Mesendoderm (in vitro differentiated cells): Measurements from ENCODE around the gene CAPN1.

Source experiments
- DNase-seq: peaks from one replicate; pipeline ENCODE4 v3.0.0; 2013
- H2AK5ac ChIP-seq: 2 replicates; pipeline ENCODE4 v1.6.1; 2013; ENCODE audit warnings: low read length, inconsistent platforms
- H2BK120ac ChIP-seq: 2 replicates; pipeline ENCODE4 v1.6.1; 2013; ENCODE audit warnings: low read depth, mild to moderate bottlenecking, low read length, moderate library complexity, mixed read lengths
- H2BK15ac ChIP-seq: replicated peaks from 2 replicates; pipeline ENCODE4 v1.6.1; 2013; ENCODE audit warnings: low read depth, mild to moderate bottlenecking, moderate library complexity
- H2BK5ac ChIP-seq: 2 replicates; pipeline ENCODE4 v1.6.1; 2013; ENCODE audit warnings: low read length, inconsistent platforms
- H3K18ac ChIP-seq: 2 replicates; pipeline ENCODE4 v1.6.1; 2013; ENCODE audit warnings: mild to moderate bottlenecking, low read length, mixed read lengths
- H3K23ac ChIP-seq: one replicate; pipeline ENCODE4 v1.6.1; 2013; ENCODE audit warnings: low read length
- H3K27ac ChIP-seq: 2 replicates; pipeline ENCODE4 v1.5.1; 2013; ENCODE audit warnings: low read depth, mild to moderate bottlenecking, inconsistent platforms, low read length, moderate library complexity
- H3K27me3 ChIP-seq: 2 replicates; pipeline ENCODE4 v1.6.1; 2013; ENCODE audit warnings: low read length, control low read depth, mild to moderate bottlenecking, inconsistent platforms; ENCODE audit not compliant: insufficient read depth, poor library complexity
- H3K36me3 ChIP-seq: 2 replicates; pipeline ENCODE4 v1.6.1; 2013; ENCODE audit warnings: low read length, inconsistent platforms; ENCODE audit not compliant: control insufficient read depth, insufficient read depth
- H3K4ac ChIP-seq: one replicate; pipeline ENCODE4 v1.6.1; 2013; ENCODE audit warnings: low read depth, mild to moderate bottlenecking, low read length, moderate library complexity
- H3K4me1 ChIP-seq: 2 replicates; pipeline ENCODE4 v1.6.1; 2013; ENCODE audit warnings: low read depth, low read length, inconsistent platforms; ENCODE audit not compliant: control insufficient read depth
- H3K4me2 ChIP-seq: 2 replicates; pipeline ENCODE4 v1.6.1; 2013; ENCODE audit warnings: low read length
- H3K4me3 ChIP-seq: 2 replicates; pipeline ENCODE4 v1.5.1; 2013; ENCODE audit warnings: mild to moderate bottlenecking, low read length
- H3K56ac ChIP-seq: one replicate; pipeline ENCODE4 v1.6.1; 2013; ENCODE audit warnings: low read length
- H3K79me1 ChIP-seq: 2 replicates; pipeline ENCODE4 v1.6.1; 2013; ENCODE audit warnings: low read length, inconsistent platforms
- H3K79me2 ChIP-seq: 2 replicates; pipeline ENCODE4 v1.6.1; 2013; ENCODE audit warnings: mild to moderate bottlenecking, low read length; ENCODE audit not compliant: control insufficient read depth, insufficient read depth
- H3K9ac ChIP-seq: 2 replicates; pipeline ENCODE4 v1.6.1; 2013; ENCODE audit warnings: low read length, inconsistent platforms
- H4K5ac ChIP-seq: one replicate; pipeline ENCODE4 v1.6.1; 2013; ENCODE audit warnings: low read length
- H4K8ac ChIP-seq: one replicate; pipeline ENCODE4 v1.6.1; 2013; ENCODE audit warnings: low read depth, mild to moderate bottlenecking, control low read depth, low read length, moderate library complexity
- WGBS: extraction: QIAGEN DNeasy Blood & Tissue Kit; methylation state at CpG from one replicate; pipeline ENCODE4 v1.1.7; 2013; ENCODE audit warnings: low lambda C conversion rate, missing lambda C conversion rate; ENCODE audit not compliant: insufficient coverage; ENCODE audit errors: extremely low coverage; 5-methylcytosine and 5-hydroxymethylcytosine counted together

CAPN1 gene

DNA sequence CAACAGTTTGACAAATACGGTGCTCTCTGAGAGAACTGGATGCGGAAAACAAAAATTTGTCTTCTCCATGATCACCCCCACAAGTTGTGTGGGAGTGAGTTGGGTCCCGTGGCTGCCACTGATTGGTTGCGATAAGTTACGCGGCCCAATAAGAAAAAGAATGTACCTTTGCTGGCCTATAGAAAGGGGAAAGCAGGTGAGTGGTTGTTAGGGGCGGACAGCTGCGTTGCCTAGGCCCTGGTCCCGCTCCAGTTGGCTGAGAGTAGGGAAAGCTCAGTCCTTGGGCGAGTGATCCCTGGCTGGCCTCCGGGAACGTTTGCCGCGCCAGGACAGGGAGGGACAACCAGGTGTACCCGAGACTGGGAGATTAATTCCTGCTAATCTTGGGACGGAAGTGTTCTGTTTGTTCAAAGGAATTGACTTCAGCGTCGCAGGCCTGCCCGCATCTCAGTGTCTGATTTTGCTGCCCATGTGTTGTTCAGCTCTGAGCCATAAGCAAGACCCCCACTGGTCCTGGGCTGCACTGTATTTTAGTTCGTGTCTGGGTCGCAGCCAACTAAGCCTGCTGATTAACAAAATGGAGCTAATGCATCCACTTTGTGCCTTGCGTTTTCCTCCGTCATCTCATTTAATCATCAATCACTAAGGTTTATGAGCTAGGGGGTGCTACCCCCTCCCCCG lies 46.6 kb upstream of the CAPN1 start:
- Histone ChIP-seq H3K36me3 (no peaks in the 10 kb centered on the region), H3K27me3 (no peaks in the 10 kb centered on the region), H3K4me3 (peak overlapping the region; percentile 59), H3K4ac (no peak overlapping the region), H2BK15ac (no peak overlapping the region), H3K9ac (peak overlapping the region; percentile 87), H3K23ac (no peak overlapping the region), H3K56ac (peak overlapping the region; percentile 91), H4K5ac (no peak overlapping the region), H3K18ac (peak overlapping the region; percentile 19), H4K8ac (no peak overlapping the region), H3K27ac (peak overlapping the region; percentile 10), H3K4me2 (peak overlapping the region; percentile 47), H2AK5ac (no peak overlapping the region), H3K4me1 (peaks cover 2% of the 10 kb centered on the region), H3K79me2 (peaks cover 13% of the 10 kb centered on the region), H2BK120ac (no peak overlapping the region), H3K79me1 (peaks cover 16% of the 10 kb centered on the region), H2BK5ac (peak overlapping the region; percentile 80)
- DNase-seq, result peak; percentile 99
- WGBS, result no CpG with 5 or more reads among the region's 24 CpGs

DNA sequence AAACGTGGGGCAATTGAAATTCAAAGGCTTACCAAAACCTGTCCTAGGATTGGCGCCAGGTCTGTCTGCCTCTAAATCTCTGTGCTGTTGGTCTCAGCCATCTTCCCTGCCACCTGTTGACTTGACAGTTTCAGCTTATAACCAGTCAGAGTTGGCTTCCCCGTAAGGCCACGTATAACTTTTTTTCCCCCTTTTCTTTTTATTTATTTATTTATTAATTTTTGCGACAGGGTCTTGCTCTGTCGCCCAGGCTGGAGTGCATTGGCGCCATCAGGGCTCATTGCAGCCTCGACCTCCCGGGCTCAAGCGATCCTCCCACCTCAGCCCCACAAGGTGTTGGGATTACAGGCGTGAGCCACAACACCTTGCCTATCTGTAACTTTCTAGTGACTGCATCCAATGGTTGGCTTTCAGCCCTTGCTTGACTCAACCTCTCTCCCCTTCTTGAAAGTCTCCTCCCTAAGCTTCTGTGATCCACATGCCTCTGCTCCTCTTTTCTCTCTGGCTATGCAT lies 46.0 kb upstream of the CAPN1 start:
- Histone ChIP-seq H2BK120ac (no peak overlapping the region), H4K5ac (no peak overlapping the region), H3K27ac (no peak overlapping the region), H3K79me1 (peaks cover 16% of the 10 kb centered on the region), H4K8ac (no peak overlapping the region), H3K9ac (peak overlapping the region; percentile 75), H2BK15ac (no peak overlapping the region), H3K4me1 (peaks cover 2% of the 10 kb centered on the region), H2AK5ac (peak overlapping the region; percentile 19), H3K4me2 (peak overlapping the region; percentile 19), H2BK5ac (no peak overlapping the region), H3K27me3 (no peaks in the 10 kb centered on the region), H3K56ac (peak overlapping the region; percentile 83), H3K18ac (no peak overlapping the region), H3K36me3 (no peaks in the 10 kb centered on the region), H3K4me3 (no peak overlapping the region), H3K79me2 (peaks cover 13% of the 10 kb centered on the region), H3K23ac (no peak overlapping the region), H3K4ac (no peak overlapping the region)
- WGBS, result no CpG with 5 or more reads among the region's 11 CpGs
- no peak for DNase-seq

DNA sequence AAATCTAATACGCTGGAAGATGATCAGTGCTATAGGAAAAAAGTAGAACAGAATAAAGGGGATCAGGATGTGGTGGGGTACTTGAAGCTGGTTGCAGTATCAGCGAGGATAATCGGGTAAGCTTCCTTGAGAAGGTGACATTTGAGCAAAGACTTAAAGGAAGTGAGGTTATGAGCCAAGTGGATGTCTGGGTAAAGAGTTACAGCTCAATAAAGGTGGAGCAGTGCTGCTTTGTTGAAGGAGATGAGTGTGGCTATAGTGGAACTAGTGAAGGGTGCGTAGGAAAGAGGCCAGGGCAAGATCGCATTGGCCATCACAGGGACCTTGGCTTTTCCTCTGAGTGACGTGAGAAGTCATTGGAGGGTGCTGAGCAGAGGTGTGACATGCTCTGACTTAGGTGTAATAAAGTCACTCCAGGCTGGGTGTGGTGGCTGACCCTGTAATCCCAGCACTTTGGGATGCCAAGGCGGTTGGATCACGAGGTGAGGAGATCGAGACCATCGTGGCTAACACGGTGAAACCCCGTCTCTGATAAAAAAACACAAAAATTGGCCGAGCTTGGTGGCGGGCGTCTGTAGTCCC lies 45.1 kb upstream of the CAPN1 start:
- Histone ChIP-seq H3K23ac (no peak overlapping the region), H2BK5ac (no peak overlapping the region), H3K4me3 (no peak overlapping the region), H3K18ac (no peak overlapping the region), H3K4ac (no peak overlapping the region), H2AK5ac (peak overlapping the region; percentile 55), H4K8ac (no peak overlapping the region), H2BK120ac (no peak overlapping the region), H3K4me1 (peaks cover 2% of the 10 kb centered on the region), H3K27me3 (no peaks in the 10 kb centered on the region), H4K5ac (no peak overlapping the region), H3K79me1 (peaks cover 16% of the 10 kb centered on the region), H3K79me2 (peaks cover 13% of the 10 kb centered on the region), H3K27ac (no peak overlapping the region), H3K56ac (no peak overlapping the region), H3K36me3 (no peaks in the 10 kb centered on the region), H2BK15ac (no peak overlapping the region), H3K9ac (no peak overlapping the region), H3K4me2 (no peak overlapping the region)
- DNase-seq, result no peak
- no CpG with 5 or more reads among the region's 15 CpGs for WGBS

DNA sequence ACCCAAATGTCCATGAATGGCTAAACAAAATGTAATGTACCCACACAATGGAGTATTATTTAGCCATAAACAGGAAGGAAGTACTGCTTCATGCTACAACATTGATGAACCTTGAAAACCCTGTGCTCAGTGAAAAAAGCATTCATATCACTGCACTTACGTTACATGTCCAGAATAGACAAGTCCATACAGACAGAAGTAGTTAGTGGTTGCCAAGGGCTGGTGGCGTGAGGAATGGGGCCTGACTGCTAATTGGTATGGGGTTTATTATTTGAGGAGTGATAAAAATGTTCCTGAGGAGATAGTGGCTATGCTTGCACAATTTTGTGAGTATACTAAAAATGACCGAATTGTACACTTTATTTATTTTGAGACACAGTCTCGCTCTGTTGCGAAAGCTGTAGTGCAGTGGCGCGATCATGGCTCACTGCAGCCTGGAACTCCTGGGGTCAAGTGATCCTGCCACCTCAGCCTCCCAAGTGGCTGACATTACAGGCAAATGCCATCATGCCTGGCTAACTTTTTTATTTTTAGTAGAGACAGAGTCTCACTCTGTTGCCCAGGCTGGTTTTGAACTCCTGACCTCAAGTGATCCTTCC lies 39.7 kb upstream of the CAPN1 start:
- H3K36me3 ChIP-seq, result no peaks in the 10 kb centered on the region
- no peak overlapping the region for H3K9ac ChIP-seq
- H3K4me3 ChIP-seq, result no peak overlapping the region
- H3K4me2 ChIP-seq, result no peak overlapping the region
- no peak overlapping the region for H2BK120ac ChIP-seq
- H3K4me1 ChIP-seq, result no peaks in the 10 kb centered on the region
- H3K79me1 ChIP-seq, result no peaks in the 10 kb centered on the region
- no peak overlapping the region for H2AK5ac ChIP-seq
- H3K56ac ChIP-seq, result no peak overlapping the region
- no peak overlapping the region for H4K8ac ChIP-seq
- no peak overlapping the region for H3K18ac ChIP-seq
- H3K27me3 ChIP-seq, result no peaks in the 10 kb centered on the region
- no peaks in the 10 kb centered on the region for H3K79me2 ChIP-seq
- H3K23ac ChIP-seq, result no peak overlapping the region
- no peak overlapping the region for H3K4ac ChIP-seq
- no peak overlapping the region for H2BK15ac ChIP-seq
- DNase-seq, result no peak
- no peak overlapping the region for H4K5ac ChIP-seq
- H2BK5ac ChIP-seq, result no peak overlapping the region
- WGBS, result no CpG with 5 or more reads among the region's 7 CpGs
- H3K27ac ChIP-seq, result no peak overlapping the region

DNA sequence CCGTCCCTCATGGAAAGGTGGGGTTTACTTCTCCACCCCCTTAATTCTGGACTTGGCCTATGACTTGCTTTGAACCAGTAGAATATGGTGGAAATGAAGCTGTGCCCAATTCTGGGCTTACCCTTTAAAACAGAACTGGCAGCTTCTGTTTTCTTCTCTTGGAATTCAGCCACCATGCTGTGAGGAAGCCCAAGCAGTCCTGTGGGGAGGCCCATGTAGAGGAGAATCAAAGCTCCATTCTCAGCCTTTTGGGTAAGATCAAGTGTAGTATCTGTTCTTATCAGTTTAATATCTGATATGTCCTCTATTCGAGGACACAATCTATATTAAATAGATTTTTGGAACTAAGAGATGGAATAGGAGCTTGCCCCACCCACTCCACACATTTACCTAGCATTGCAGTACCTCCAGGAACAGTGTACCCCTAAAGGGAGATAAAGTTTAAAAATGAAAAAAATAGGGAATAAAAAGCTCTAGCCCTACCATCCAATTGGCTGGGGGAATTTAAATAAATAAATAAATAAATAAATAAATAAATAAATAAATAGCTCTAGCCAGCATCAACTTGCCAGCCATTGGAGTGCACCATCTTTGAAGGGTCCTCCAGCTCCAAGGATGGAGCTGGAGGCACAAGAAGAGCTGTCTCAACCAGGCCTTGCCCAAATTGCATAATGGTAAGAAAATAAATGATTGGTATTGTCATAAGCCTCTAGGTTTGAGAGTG lies 34.2 kb upstream of the CAPN1 start:
- Histone ChIP-seq H3K27me3 (no peaks in the 10 kb centered on the region), H3K18ac (no peak overlapping the region), H3K4me1 (no peaks in the 10 kb centered on the region), H3K23ac (no peak overlapping the region), H3K36me3 (no peaks in the 10 kb centered on the region), H2BK5ac (no peak overlapping the region), H4K8ac (no peak overlapping the region), H2BK15ac (no peak overlapping the region), H3K4ac (no peak overlapping the region), H3K79me1 (no peaks in the 10 kb centered on the region), H4K5ac (no peak overlapping the region), H3K79me2 (no peaks in the 10 kb centered on the region), H2AK5ac (no peak overlapping the region), H3K4me3 (no peak overlapping the region), H3K4me2 (no peak overlapping the region), H3K56ac (no peak overlapping the region), H2BK120ac (no peak overlapping the region), H3K27ac (no peak overlapping the region), H3K9ac (no peak overlapping the region)
- no CpG with 5 or more reads among the region's 2 CpGs for WGBS
- no peak for DNase-seq
